NB4 (cell line): ENCODE results near the gene SFMBT1.

Source experiments
- POLR2A ChIP-seq: IDR thresholded peaks from 2 replicates; pipeline ENCODE4 v1.6.1; 2011; ENCODE audit warnings: mild to moderate bottlenecking; ENCODE audit not compliant: insufficient read length; ENCODE audit errors: extremely low read depth
- TF ChIP-seq, protein P1 (sequence below): IDR thresholded peaks from one replicate; pipeline ENCODE4 v1.5.1; 2012; ENCODE audit warnings: low read depth, low read length

DNA sequence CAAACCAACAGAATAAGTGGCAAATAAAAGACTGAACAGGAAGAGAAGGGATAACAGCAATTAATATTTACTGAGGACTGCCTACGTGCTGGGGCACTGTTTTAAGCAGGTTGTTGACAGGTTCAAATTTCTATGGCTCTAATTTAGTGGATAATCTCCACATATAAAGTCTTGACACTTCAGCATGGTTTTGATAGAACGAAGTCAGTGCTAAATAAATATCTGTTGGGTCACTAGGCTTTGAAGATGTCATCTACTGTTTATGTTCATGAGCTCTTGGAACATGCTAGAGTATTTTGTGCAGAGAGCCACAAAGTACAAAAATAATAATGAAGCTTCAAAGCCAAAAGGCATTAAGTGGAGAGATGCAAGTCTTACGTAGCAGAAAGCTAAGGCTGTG is 74.0 kb downstream of the SFMBT1 start:
- no peak for TF ChIP-seq POLR2A
- TF ChIP-seq, protein P1, sequence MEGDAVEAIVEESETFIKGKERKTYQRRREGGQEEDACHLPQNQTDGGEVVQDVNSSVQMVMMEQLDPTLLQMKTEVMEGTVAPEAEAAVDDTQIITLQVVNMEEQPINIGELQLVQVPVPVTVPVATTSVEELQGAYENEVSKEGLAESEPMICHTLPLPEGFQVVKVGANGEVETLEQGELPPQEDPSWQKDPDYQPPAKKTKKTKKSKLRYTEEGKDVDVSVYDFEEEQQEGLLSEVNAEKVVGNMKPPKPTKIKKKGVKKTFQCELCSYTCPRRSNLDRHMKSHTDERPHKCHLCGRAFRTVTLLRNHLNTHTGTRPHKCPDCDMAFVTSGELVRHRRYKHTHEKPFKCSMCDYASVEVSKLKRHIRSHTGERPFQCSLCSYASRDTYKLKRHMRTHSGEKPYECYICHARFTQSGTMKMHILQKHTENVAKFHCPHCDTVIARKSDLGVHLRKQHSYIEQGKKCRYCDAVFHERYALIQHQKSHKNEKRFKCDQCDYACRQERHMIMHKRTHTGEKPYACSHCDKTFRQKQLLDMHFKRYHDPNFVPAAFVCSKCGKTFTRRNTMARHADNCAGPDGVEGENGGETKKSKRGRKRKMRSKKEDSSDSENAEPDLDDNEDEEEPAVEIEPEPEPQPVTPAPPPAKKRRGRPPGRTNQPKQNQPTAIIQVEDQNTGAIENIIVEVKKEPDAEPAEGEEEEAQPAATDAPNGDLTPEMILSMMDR = no peak
